Measurements from ENCODE around the gene GNPDA1. TPM values are rescaled to one million over a fixed set of nuclear protein-coding genes. Genes with fewer than 3 reads are reported as not detected.
A peak's percentile ranks its signal among the peaks of the same experiment; 100 is the strongest.

Gene GNPDA1
- total RNA-seq, 1 experiment from 2014 or later: 52.4 TPM

DNA sequence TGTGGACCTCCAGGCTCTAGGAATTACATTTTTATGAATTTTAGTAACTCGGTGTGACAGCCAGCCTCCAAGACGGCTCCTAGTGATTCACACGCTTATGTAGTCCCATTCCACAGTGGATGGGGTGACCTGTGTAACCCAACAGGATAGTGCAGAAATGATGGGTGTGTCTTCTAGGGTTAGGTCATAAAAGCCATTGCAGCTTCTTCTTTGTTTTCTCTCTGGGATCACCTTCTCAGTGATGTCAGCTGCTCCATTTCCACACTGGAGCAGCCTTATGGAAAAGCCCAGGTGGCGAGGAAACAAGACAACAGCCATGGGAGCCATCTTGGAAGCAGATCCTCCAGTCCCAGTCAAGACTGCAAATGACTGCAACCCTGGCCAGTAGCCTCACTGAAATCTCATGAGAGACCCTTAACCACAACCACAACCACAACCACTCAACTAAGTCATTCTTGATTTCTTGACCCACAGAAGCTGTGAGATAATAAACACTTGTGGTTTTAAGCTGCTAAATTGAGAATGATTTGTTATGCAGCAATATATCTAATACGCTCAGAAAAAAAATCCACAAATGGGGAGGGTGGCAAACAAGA, 5.1 kb upstream of the GNPDA1 start:
- peaks cover 9% of the 10 kb centered on the region for H3K4me1 ChIP-seq (ENCODE audit: insufficient read depth, low read length, poor library complexity, severe bottlenecking)
- CTCF ChIA-PET: no interaction called here
- H3K4me3 ChIP-seq (ENCODE audit: low read depth, low read length, poor library complexity, severe bottlenecking): no peak overlapping the region
- no peaks in the 10 kb centered on the region for H3K36me3 ChIP-seq (ENCODE audit: insufficient read depth, low read length, poor library complexity, severe bottlenecking)
- DNase-seq (ENCODE audit: low spot score): no peak
- H3K27ac ChIP-seq (ENCODE audit: low read depth, low read length, poor library complexity, severe bottlenecking): no peak overlapping the region
- no peak for TF ChIP-seq EZH2 (IDR thresholded peaks at IDR 0.05; ENCODE audit: borderline replicate concordance, low read depth, low read length, poor library complexity, severe bottlenecking)
- TF ChIP-seq, protein P1, sequence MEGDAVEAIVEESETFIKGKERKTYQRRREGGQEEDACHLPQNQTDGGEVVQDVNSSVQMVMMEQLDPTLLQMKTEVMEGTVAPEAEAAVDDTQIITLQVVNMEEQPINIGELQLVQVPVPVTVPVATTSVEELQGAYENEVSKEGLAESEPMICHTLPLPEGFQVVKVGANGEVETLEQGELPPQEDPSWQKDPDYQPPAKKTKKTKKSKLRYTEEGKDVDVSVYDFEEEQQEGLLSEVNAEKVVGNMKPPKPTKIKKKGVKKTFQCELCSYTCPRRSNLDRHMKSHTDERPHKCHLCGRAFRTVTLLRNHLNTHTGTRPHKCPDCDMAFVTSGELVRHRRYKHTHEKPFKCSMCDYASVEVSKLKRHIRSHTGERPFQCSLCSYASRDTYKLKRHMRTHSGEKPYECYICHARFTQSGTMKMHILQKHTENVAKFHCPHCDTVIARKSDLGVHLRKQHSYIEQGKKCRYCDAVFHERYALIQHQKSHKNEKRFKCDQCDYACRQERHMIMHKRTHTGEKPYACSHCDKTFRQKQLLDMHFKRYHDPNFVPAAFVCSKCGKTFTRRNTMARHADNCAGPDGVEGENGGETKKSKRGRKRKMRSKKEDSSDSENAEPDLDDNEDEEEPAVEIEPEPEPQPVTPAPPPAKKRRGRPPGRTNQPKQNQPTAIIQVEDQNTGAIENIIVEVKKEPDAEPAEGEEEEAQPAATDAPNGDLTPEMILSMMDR (conservative IDR thresholded peaks at IDR 0.05; ENCODE audit: low read depth, low read length): no peak
- intact Hi-C loops (cut with micrococcal nuclease; ENCODE audit: unreplicated experiment): loop anchor here (10.0 kb wide), 1 partner anchor 537 kb away; no protein-coding TSS in a partner anchor
- no peaks in the 10 kb centered on the region for H3K27me3 ChIP-seq (replicated peaks; ENCODE audit: insufficient read depth, low read depth, low read length, poor library complexity)
- BruUV-seq (replicated peaks): no TSS peak
- POLR2A ChIA-PET (ENCODE audit: low non-redundant PET): no interaction called here
- H3K9me3 ChIP-seq (ENCODE audit: low read depth, low read length, poor library complexity, severe bottlenecking): peaks cover 6% of the 10 kb centered on the region

DNA sequence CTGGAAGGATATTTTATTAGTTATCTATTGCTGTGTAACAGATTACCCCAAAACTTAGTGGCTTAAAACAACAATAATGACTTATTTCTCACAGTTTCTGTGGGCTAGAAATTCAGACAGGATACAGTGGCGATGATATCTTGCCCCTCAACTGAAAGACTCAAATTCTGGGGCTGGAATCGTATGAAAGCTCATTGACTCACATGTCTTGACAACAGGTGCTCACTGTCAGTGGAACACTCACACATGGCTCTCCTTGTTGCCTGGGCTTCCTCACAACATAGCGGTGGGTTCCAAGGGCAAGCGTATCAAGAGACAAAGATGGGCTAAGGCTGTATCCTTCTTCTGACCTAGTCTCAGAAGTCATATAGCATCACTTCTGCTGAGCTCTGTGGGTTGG, 3.7 kb upstream of the GNPDA1 start:
- Histone ChIP-seq H3K36me3 (ENCODE audit: insufficient read depth, low read length, poor library complexity, severe bottlenecking) (no peaks in the 10 kb centered on the region), H3K9me3 (ENCODE audit: low read depth, low read length, poor library complexity, severe bottlenecking) (peaks cover 6% of the 10 kb centered on the region), H3K27me3 (replicated peaks; ENCODE audit: insufficient read depth, low read depth, low read length, poor library complexity) (no peaks in the 10 kb centered on the region), H3K27ac (ENCODE audit: low read depth, low read length, poor library complexity, severe bottlenecking) (no peak overlapping the region), H3K4me3 (ENCODE audit: low read depth, low read length, poor library complexity, severe bottlenecking) (no peak overlapping the region), H3K4me1 (ENCODE audit: insufficient read depth, low read length, poor library complexity, severe bottlenecking) (peaks cover 9% of the 10 kb centered on the region)
- ChIA-PET CTCF (no interaction called here), POLR2A (ENCODE audit: low non-redundant PET) (no interaction called here)
- intact Hi-C loops (cut with micrococcal nuclease; ENCODE audit: unreplicated experiment): loop anchor here (10.0 kb wide), 1 partner anchor 538 kb away; no protein-coding TSS in a partner anchor
- no TSS peak for BruUV-seq (replicated peaks)
- no peak for DNase-seq (ENCODE audit: low spot score)
- no peak for TF ChIP-seq EZH2 (IDR thresholded peaks at IDR 0.05; ENCODE audit: borderline replicate concordance, low read depth, low read length, poor library complexity, severe bottlenecking)
- TF ChIP-seq, protein P1 (conservative IDR thresholded peaks at IDR 0.05; ENCODE audit: low read depth, low read length): no peak

DNA sequence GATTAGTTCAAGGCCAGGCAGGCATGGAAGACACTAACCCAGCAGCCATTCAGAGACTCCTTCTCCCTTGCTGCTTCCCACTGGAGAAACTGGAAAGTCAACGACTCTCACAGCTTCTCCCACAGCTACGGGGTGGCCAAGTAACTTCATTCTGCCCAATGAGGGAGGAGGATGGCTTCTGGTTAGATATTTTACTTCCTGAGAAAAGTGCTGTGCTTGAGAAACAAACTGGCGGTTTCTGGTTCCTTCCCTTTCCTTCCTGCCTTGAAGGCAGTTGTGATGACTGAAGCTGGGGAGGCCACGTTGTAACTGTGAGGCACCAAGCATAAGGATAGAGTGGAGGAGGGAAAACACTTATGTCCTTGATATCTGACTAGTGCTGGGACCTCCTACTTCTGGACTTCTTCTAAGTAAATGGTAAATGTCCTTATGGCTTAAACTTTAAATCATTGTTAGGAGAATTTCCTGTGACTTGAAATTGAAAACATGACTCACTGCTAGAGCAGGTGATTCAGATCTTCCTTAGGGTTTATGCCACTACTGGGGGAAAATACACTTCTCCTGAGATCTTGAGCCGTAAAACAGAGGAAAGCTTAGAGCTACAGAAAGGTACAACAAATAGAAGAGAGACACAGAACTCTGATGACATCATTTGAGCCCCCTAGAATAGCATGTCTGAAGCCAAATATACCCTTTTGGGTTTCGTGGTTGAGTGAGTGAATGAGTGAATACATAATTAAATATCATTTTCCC, 3.1 kb upstream of the GNPDA1 start:
- H3K36me3 ChIP-seq (ENCODE audit: insufficient read depth, low read length, poor library complexity, severe bottlenecking): no peaks in the 10 kb centered on the region
- BruUV-seq (replicated peaks): no TSS peak
- intact Hi-C loops (cut with micrococcal nuclease; ENCODE audit: unreplicated experiment): loop anchor here (10.0 kb wide), 1 partner anchor 539 kb away; no protein-coding TSS in a partner anchor
- ChIA-PET POLR2A (ENCODE audit: low non-redundant PET) (no interaction called here), CTCF (interaction anchor here (0.6 kb wide), 1 partner anchor 128 kb away, joined by 3 read pairs; no protein-coding TSS in a partner anchor)
- H3K27me3 ChIP-seq (replicated peaks; ENCODE audit: insufficient read depth, low read depth, low read length, poor library complexity): no peaks in the 10 kb centered on the region
- no peak overlapping the region for H3K4me3 ChIP-seq (ENCODE audit: low read depth, low read length, poor library complexity, severe bottlenecking)
- peaks cover 6% of the 10 kb centered on the region for H3K9me3 ChIP-seq (ENCODE audit: low read depth, low read length, poor library complexity, severe bottlenecking)
- H3K4me1 ChIP-seq (ENCODE audit: insufficient read depth, low read length, poor library complexity, severe bottlenecking): peaks cover 9% of the 10 kb centered on the region
- peak; percentile 23 for DNase-seq (ENCODE audit: low spot score)
- no peak for TF ChIP-seq EZH2 (IDR thresholded peaks at IDR 0.05; ENCODE audit: borderline replicate concordance, low read depth, low read length, poor library complexity, severe bottlenecking)
- TF ChIP-seq, protein P1 (conservative IDR thresholded peaks at IDR 0.05; ENCODE audit: low read depth, low read length): no peak
- no peak overlapping the region for H3K27ac ChIP-seq (ENCODE audit: low read depth, low read length, poor library complexity, severe bottlenecking)
